Measurements from ENCODE around the gene RABGAP1L. TPM values are rescaled to one million over a fixed set of nuclear protein-coding genes. Genes with fewer than 3 reads are reported as not detected.

RABGAP1L gene
- total and polyA plus RNA-seq, 4 donors, result 4.8 to 53.5 (median 18.8) TPM

DNA sequence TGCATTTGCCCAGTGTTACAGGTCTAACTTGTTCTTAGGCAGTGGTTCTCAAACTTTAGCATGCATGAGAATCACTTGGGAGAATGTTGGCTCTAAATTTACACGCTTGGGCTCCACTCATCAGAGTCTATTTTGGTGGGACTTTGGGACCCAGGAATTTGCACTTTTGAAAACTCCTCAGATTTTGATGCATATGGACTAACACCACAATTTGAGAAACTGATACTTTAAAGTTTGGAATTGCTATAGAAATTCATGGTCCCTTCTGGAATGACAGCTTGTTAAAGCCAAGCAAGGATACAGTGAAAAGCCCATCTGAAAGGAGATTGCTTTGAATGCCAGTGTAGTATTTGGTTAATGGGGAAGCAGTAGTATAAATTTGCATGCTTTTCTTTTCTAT is 320.0 kb downstream of the RABGAP1L start:
- H3K4me1 ChIP-seq (ENCODE audit: control insufficient read depth in 4 of 4, insufficient read depth in 4 of 4, low read length in 3 of 4), result no peaks in the 10 kb centered on the region
- H3K36me3 ChIP-seq (ENCODE audit: control insufficient read depth in 4 of 4, insufficient read depth in 3 of 4, low read depth in 1 of 4, low read length in 3 of 4), result no peaks in the 10 kb centered on the region
- TF ChIP-seq SP1 (IDR thresholded peaks at IDR 0.05), result no peak
- TF ChIP-seq NR2F2 (IDR thresholded peaks at IDR 0.05), result no peak
- TF ChIP-seq, protein P1, sequence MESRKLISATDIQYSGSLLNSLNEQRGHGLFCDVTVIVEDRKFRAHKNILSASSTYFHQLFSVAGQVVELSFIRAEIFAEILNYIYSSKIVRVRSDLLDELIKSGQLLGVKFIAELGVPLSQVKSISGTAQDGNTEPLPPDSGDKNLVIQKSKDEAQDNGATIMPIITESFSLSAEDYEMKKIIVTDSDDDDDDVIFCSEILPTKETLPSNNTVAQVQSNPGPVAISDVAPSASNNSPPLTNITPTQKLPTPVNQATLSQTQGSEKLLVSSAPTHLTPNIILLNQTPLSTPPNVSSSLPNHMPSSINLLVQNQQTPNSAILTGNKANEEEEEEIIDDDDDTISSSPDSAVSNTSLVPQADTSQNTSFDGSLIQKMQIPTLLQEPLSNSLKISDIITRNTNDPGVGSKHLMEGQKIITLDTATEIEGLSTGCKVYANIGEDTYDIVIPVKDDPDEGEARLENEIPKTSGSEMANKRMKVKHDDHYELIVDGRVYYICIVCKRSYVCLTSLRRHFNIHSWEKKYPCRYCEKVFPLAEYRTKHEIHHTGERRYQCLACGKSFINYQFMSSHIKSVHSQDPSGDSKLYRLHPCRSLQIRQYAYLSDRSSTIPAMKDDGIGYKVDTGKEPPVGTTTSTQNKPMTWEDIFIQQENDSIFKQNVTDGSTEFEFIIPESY (IDR thresholded peaks at IDR 0.05), result no peak
- no peak for TF ChIP-seq EGR1 (IDR thresholded peaks at IDR 0.05; ENCODE audit: low read depth in 2 of 2)
- TF ChIP-seq, protein P2, sequence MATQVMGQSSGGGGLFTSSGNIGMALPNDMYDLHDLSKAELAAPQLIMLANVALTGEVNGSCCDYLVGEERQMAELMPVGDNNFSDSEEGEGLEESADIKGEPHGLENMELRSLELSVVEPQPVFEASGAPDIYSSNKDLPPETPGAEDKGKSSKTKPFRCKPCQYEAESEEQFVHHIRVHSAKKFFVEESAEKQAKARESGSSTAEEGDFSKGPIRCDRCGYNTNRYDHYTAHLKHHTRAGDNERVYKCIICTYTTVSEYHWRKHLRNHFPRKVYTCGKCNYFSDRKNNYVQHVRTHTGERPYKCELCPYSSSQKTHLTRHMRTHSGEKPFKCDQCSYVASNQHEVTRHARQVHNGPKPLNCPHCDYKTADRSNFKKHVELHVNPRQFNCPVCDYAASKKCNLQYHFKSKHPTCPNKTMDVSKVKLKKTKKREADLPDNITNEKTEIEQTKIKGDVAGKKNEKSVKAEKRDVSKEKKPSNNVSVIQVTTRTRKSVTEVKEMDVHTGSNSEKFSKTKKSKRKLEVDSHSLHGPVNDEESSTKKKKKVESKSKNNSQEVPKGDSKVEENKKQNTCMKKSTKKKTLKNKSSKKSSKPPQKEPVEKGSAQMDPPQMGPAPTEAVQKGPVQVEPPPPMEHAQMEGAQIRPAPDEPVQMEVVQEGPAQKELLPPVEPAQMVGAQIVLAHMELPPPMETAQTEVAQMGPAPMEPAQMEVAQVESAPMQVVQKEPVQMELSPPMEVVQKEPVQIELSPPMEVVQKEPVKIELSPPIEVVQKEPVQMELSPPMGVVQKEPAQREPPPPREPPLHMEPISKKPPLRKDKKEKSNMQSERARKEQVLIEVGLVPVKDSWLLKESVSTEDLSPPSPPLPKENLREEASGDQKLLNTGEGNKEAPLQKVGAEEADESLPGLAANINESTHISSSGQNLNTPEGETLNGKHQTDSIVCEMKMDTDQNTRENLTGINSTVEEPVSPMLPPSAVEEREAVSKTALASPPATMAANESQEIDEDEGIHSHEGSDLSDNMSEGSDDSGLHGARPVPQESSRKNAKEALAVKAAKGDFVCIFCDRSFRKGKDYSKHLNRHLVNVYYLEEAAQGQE (IDR thresholded peaks at IDR 0.05), result no peak
- no peak for TF ChIP-seq JUND (IDR thresholded peaks at IDR 0.05)
- TF ChIP-seq GABPA (IDR thresholded peaks at IDR 0.05 in 1 of 2, conservative IDR thresholded peaks at IDR 0.05 in 1 of 2), result no peak
- no peak for TF ChIP-seq HNF4A (conservative IDR thresholded peaks at IDR 0.05)
- TF ChIP-seq, protein P3, sequence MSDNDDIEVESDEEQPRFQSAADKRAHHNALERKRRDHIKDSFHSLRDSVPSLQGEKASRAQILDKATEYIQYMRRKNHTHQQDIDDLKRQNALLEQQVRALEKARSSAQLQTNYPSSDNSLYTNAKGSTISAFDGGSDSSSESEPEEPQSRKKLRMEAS (IDR thresholded peaks at IDR 0.05), result no peak
- H3K27me3 ChIP-seq (ENCODE audit: control insufficient read depth in 4 of 4, insufficient read depth in 4 of 4, low read length in 3 of 4), result no peaks in the 10 kb centered on the region
- no peak overlapping the region for H3K4me3 ChIP-seq (ENCODE audit: low read depth in 1 of 3, low read length in 3 of 3)
- 99% methylated on average over 1 of the region's 1 CpG for whole genome bisulfite sequencing
- H3K9ac ChIP-seq (ENCODE audit: low read depth in 1 of 2, low read length in 2 of 2), result no peak overlapping the region
- H3K9me3 ChIP-seq (ENCODE audit: control insufficient read depth in 4 of 4, low read length in 3 of 4), result no peaks in the 10 kb centered on the region
- H3K27ac ChIP-seq (ENCODE audit: low read depth in 1 of 2, low read length in 2 of 2), result no peak overlapping the region
- no peak for DNase-seq (ENCODE audit: low spot score)

DNA sequence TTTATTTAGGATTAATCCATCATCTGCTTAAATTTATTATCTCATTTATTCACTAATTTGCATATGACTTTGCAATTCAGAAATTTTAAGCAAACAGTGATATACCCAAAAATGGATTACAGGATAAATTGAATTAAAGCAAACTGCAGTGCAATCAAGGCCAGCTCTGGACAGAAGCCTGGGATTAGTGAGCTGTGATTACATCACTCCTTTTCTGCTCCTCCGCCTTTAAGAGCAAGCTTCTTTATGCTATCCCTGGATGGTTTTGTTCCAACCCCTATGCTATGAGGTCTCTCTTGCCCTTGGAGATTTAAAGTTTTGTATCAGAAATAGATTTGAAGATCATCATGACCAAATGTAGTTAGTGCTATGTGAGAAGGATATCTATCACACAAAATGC is 321.0 kb downstream of the RABGAP1L start:
- no peaks in the 10 kb centered on the region for H3K27me3 ChIP-seq (ENCODE audit: control insufficient read depth in 4 of 4, insufficient read depth in 4 of 4, low read length in 3 of 4)
- no peaks in the 10 kb centered on the region for H3K9me3 ChIP-seq (ENCODE audit: control insufficient read depth in 4 of 4, low read length in 3 of 4)
- TF ChIP-seq, protein P2 (IDR thresholded peaks at IDR 0.05), result no peak
- TF ChIP-seq RAD21 (IDR thresholded peaks at IDR 0.05) (no peak), NR2F2 (IDR thresholded peaks at IDR 0.05) (no peak), EGR1 (IDR thresholded peaks at IDR 0.05; ENCODE audit: low read depth in 2 of 2) (no peak), HNF4A (conservative IDR thresholded peaks at IDR 0.05) (no peak)
- TF ChIP-seq, protein P3 (IDR thresholded peaks at IDR 0.05), result no peak
- no peak overlapping the region for H3K27ac ChIP-seq (ENCODE audit: low read depth in 1 of 2, low read length in 2 of 2)
- no peak for DNase-seq (ENCODE audit: low spot score)
- H3K36me3 ChIP-seq (ENCODE audit: control insufficient read depth in 4 of 4, insufficient read depth in 3 of 4, low read depth in 1 of 4, low read length in 3 of 4), result no peaks in the 10 kb centered on the region
- H3K4me1 ChIP-seq (ENCODE audit: control insufficient read depth in 4 of 4, insufficient read depth in 4 of 4, low read length in 3 of 4), result no peaks in the 10 kb centered on the region
- no peak overlapping the region for H3K9ac ChIP-seq (ENCODE audit: low read depth in 1 of 2, low read length in 2 of 2)
- 82% methylated on average over 1 of the region's 1 CpG for WGBS
- no peak overlapping the region for H3K4me3 ChIP-seq (ENCODE audit: low read depth in 1 of 3, low read length in 3 of 3)

Data from liver (tissue), 9 donors.